IPS-20b (cell line): ENCODE data around the gene TACR1.
A peak's percentile ranks its signal among the peaks of the same experiment; 100 is the strongest.

ENCODE experiments used
- H3K27ac ChIP-seq: one replicate; pipeline ENCODE4 v1.5.1; 2013; ENCODE audit warnings: low read length
- H3K27me3 ChIP-seq: 2 replicates; pipeline ENCODE4 v1.6.1; 2013; ENCODE audit warnings: mild to moderate bottlenecking, low read length, inconsistent platforms; ENCODE audit not compliant: insufficient read depth
- H3K36me3 ChIP-seq: 2 replicates; pipeline ENCODE4 v1.6.1; 2013; ENCODE audit warnings: low read depth, mild to moderate bottlenecking, inconsistent platforms, low read length, moderate library complexity; ENCODE audit not compliant: insufficient read depth
- H3K4me1 ChIP-seq: 2 replicates; pipeline ENCODE4 v1.6.1; 2013; ENCODE audit warnings: mild to moderate bottlenecking, control low read depth, inconsistent platforms, low read length, moderate library complexity; ENCODE audit not compliant: insufficient read depth
- H3K4me3 ChIP-seq: 2 replicates; pipeline ENCODE4 v1.5.1; 2013; ENCODE audit warnings: mild to moderate bottlenecking, low read length, inconsistent platforms
- H3K9ac ChIP-seq: 2 replicates; pipeline ENCODE4 v1.6.1; 2013; ENCODE audit warnings: low read depth, mild to moderate bottlenecking, inconsistent platforms, low read length, moderate library complexity
- H3K9me3 ChIP-seq: 2 replicates; pipeline ENCODE4 v1.6.1; 2013; ENCODE audit warnings: mild to moderate bottlenecking, low read depth, low read length, inconsistent platforms; ENCODE audit not compliant: insufficient read depth

The TACR1 gene

DNA sequence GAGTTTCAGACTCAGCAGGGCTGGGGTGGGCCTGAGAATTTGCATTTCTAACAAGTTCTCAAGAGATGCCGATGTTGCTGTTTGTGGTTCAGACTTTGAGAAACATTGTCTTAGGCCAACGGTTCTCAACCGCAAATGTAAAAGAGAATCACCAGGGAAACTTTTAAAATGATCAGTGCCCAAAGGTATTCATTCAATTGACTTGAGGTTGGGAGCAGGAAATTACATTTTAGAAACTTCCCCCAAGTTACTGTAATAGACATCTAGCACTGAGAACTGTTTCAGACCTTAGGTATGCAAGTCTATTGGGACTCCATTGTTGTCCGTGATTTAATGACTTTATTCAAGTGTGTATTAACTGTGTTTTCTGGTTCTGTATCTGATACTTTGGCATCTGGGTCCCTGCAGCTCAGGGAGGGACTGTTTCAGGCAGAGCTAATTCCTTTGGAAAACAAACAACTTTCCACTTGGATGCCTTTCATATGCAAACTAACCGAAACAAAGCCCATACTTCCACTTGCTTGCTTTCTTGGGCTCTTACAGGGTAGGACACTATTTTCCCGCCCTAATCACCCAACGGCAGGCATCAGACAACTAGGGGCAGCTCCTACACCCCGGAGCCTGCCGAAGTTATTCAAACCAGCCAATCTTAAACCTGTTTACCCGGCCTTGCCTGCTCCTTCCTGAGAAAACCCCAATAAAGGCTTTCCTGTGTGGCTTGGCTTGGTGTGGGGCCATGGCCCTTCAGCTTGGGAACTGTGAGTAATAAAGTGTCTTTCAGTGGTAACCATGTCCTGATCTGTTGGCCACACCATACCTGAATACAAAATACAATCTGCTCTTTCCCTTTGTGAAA lies 143.3 kb downstream of the TACR1 start:
- no peaks in the 10 kb centered on the region for H3K27me3 ChIP-seq
- no peaks in the 10 kb centered on the region for H3K9me3 ChIP-seq
- no peaks in the 10 kb centered on the region for H3K36me3 ChIP-seq
- peaks cover 26% of the 10 kb centered on the region for H3K4me1 ChIP-seq
- H3K9ac ChIP-seq = peak overlapping the region; percentile 68; the same call in 1 of the 2 replicates
- peak overlapping the region; percentile 57 for H3K27ac ChIP-seq
- peak overlapping the region; percentile 49 for H3K4me3 ChIP-seq

DNA sequence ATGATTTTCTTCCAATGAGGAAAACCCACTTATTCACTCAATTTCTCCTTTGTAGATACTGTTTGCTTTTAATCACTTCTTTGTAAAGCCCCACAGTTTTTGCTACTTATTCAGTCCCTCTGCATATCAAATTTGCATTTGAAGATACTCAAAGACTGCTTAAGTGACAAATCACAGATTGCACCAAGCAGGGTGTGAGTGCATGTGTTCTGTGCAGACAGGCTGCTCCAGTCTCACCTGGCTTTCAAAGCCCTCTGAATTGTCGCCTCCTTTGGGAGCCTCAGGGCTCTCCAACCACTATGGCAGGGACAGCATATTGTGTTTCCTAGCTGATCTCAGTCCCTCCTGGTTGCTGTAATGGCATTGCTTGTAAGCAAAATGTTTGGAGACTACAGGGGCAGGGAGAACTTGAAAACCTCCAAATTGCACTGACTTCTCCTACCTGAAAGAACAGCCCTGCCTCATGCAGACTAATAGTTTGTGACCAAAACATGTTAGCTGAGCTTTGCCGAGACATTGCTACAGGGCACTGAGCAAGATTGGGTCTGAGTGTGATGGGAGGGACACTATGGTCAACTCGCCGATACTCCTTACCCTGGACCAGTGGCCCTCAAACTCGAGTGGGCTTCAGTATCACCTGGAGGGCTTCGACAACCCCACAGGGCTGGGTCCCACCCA lies 144.0 kb downstream of the TACR1 start:
- Histone ChIP-seq H3K27me3 (no peaks in the 10 kb centered on the region), H3K4me3 (peak overlapping the region; percentile 49; the same call in 1 of the 2 replicates), H3K9ac (peak overlapping the region; percentile 57; the same call in 1 of the 2 replicates), H3K4me1 (peaks cover 26% of the 10 kb centered on the region), H3K9me3 (no peaks in the 10 kb centered on the region), H3K36me3 (no peaks in the 10 kb centered on the region), H3K27ac (peak overlapping the region; percentile 26)

DNA sequence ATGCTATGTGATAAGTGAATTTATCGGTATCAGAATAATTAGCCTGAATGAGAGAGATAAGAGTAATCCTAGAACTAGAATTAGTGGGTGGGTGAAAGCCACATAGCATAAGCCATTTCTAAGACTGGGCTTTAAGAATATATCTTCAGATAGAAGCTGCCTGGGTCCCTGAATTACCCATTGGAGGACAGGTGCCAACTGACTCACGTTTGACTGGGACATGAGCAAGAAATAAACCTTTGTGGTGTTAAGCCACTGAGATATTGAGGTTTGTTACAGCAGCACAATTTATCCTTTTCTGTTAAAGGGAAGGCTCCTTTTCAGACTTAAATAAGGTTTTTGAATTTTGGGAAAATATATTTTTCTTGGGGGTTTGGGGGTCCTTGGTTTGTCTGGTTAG lies 145.0 kb downstream of the TACR1 start:
- Histone ChIP-seq H3K27me3 (no peaks in the 10 kb centered on the region), H3K4me1 (peaks cover 26% of the 10 kb centered on the region), H3K9ac (no peak overlapping the region), H3K27ac (no peak overlapping the region), H3K9me3 (no peaks in the 10 kb centered on the region), H3K36me3 (no peaks in the 10 kb centered on the region), H3K4me3 (no peak overlapping the region)

DNA sequence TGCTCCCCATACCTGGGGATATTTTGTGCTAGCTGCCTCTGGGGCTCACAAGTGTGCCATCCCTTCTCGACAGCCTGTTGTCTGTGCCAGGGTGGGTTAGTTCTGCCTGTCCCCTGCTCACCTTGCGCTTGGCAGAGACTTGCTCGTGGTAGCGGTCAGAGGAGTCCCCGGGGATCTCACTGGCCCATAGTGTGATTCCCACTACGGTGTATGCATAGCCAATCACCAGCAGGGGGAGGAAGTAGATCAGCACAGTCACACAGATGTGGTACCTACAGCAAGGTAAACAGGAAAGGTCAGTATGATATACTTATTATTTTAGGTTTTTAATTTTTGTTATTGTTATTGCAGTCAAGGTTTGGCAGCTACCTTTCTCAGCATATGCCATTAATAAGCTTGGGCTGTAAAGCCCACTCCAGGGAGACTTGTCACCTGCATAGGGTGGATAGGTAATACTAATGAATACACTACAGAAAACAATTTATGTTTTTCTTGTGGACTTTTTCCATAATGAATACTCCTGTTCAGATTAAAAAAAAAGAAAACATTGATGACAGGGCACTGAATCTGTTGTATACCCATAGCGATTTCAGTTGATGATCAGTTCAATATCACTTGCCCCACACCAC lies 145.7 kb downstream of the TACR1 start:
- no peak overlapping the region for H3K9ac ChIP-seq

DNA sequence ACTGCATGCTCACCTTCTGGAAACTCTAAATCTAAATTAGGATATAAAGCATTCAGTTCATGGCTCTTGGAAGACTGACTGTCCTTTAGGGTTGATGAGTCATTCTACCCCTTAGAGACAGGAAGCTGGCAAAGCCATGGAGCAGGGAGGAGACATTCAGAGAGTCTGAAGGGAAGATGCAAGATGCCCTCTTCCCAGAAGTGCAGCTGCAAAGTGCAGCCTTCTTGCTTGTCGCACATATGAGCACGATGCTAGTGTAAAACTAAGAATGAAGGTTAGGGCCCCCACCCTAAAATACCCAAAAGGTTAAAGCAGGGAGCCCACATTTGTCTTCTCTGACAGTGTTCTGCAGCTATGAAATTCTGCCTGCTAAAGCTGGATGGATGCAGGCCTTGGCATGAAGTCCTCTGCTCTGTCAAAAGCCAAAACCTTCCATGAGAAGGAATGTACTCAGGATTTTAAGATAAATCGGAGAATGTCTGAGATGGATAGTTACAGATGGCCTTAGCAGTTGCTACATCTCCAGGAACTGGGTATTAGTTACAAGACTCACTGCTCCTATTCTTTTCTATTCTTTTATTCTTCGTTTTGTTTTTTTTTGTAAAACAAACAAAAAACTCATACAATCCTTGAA lies 151.2 kb downstream of the TACR1 start:
- Histone ChIP-seq H3K27ac (no peak overlapping the region), H3K27me3 (no peaks in the 10 kb centered on the region), H3K9ac (no peak overlapping the region), H3K4me3 (no peak overlapping the region), H3K9me3 (no peaks in the 10 kb centered on the region), H3K36me3 (no peaks in the 10 kb centered on the region), H3K4me1 (no peaks in the 10 kb centered on the region)

More for the DNA sequence above, 145.7 kb downstream of the TACR1 start:
- H3K9me3 ChIP-seq = no peaks in the 10 kb centered on the region
- H3K27me3 ChIP-seq = no peaks in the 10 kb centered on the region
- H3K4me1 ChIP-seq = peaks cover 26% of the 10 kb centered on the region
- H3K27ac ChIP-seq = no peak overlapping the region
- no peak overlapping the region for H3K4me3 ChIP-seq
- H3K36me3 ChIP-seq = no peaks in the 10 kb centered on the region

DNA sequence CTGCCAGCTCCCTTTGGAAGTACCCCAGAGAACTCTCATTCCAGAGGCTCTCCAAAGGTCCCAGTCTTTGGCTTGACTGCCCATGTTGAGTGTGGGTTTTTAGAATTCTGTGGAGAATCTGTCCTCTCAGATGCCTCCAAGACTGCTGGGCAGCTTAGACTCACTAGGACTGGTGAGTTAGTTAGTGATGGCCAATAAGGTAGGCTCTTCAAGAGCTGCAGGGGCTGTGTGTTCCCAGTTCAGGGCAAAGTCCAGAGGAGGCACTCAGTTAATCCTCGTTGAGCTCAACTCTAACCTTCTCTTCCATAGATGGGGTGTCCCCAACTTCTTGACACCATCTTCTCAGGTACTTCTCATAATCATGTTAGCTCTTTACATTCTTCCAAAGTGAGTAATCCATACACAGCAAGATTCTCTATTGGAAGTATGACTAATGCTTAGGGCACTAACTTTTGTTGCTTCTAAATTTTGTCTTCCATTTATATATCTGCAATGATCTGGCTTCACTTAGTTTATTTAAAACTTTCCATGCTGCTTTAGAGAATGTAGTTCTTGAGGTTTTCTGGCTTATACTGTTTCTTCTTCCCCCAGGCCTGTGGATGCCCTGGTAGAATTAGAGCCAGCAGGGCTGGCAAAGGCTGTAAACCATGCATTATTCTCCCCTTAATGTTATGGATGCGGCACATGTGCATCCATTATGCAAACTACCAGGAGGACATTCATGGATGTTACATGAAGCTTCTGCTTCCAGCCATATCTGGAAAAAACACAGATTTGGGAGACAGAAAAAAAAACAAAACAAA lies 151.9 kb downstream of the TACR1 start:
- Histone ChIP-seq H3K27ac (no peak overlapping the region), H3K9me3 (no peaks in the 10 kb centered on the region), H3K4me3 (no peak overlapping the region), H3K4me1 (no peaks in the 10 kb centered on the region), H3K36me3 (no peaks in the 10 kb centered on the region), H3K27me3 (no peaks in the 10 kb centered on the region), H3K9ac (no peak overlapping the region)

DNA sequence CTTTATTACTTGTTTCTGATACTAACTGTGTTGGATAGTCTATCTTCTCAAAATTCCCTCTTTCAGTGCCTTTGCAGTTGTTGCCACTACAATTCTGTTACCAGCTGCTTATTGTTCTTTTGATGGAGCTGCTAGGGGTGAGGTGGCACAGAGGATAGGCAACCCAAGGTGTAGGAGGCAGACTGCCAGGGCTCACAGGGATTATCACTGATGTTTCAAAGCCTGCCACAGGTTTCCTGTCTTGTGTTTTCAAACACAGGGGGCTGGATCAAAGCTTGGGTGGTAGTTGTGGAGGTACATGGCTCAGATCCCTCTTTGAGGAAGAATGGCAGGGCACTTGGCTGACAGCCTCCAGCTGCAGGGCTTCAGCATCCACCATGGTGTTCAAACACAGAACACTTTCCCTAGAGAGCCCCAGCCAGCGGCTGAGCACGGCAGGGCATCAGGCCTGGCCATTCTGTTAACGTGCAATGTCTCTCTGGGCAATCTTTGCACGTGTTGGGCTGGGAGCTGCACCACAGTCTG lies 153.7 kb downstream of the TACR1 start:
- no peak overlapping the region for H3K27ac ChIP-seq
- no peak overlapping the region for H3K4me3 ChIP-seq
- H3K36me3 ChIP-seq = no peaks in the 10 kb centered on the region
- H3K27me3 ChIP-seq = no peaks in the 10 kb centered on the region
- no peaks in the 10 kb centered on the region for H3K9me3 ChIP-seq
- no peaks in the 10 kb centered on the region for H3K4me1 ChIP-seq
- H3K9ac ChIP-seq = no peak overlapping the region

DNA sequence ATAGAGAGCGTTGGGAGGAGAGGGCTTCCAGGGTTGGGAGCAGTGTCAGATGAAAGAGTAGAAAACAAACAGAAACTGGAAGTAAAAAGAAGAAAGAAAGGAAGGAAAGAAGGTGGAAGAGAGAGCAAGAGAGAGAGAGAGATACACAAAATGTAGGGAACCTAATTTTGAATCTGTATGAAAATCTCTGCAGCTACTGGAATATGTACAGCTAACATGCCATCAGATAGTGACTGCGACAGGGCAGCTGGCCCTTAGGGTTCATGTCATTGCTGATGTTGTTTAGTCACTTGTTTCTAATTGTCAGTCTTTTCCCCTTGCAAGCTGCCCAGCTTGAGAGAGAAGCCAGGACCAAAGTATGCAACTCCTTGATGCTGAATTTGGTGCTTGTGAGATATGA lies 155.0 kb downstream of the TACR1 start:
- H3K27me3 ChIP-seq = no peaks in the 10 kb centered on the region
- H3K4me1 ChIP-seq = no peaks in the 10 kb centered on the region
- no peak overlapping the region for H3K4me3 ChIP-seq
- H3K36me3 ChIP-seq = no peaks in the 10 kb centered on the region
- H3K9me3 ChIP-seq = no peaks in the 10 kb centered on the region
- no peak overlapping the region for H3K27ac ChIP-seq
- H3K9ac ChIP-seq = no peak overlapping the region

DNA sequence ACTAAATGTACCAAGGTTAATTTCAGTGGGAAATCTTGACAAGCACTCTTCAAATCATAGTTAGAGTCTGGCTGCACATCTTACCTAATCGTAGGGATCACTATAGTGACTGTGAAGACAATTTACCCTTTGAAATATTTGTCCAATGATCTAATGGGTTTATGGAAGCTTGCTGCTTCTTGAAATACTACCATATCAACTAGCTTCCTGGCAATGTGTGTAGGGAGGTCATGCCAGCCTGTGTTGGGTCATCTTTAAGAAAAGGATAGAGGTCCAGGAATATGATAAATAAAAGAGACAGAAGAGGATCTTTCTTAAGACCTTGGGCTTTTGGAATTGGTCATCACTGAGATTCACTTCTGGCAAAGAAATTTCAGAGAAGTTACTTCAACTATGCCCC lies 156.5 kb downstream of the TACR1 start:
- Histone ChIP-seq H3K4me1 (no peaks in the 10 kb centered on the region), H3K27me3 (no peaks in the 10 kb centered on the region), H3K9ac (no peak overlapping the region), H3K27ac (no peak overlapping the region), H3K4me3 (no peak overlapping the region), H3K9me3 (no peaks in the 10 kb centered on the region), H3K36me3 (no peaks in the 10 kb centered on the region)

DNA sequence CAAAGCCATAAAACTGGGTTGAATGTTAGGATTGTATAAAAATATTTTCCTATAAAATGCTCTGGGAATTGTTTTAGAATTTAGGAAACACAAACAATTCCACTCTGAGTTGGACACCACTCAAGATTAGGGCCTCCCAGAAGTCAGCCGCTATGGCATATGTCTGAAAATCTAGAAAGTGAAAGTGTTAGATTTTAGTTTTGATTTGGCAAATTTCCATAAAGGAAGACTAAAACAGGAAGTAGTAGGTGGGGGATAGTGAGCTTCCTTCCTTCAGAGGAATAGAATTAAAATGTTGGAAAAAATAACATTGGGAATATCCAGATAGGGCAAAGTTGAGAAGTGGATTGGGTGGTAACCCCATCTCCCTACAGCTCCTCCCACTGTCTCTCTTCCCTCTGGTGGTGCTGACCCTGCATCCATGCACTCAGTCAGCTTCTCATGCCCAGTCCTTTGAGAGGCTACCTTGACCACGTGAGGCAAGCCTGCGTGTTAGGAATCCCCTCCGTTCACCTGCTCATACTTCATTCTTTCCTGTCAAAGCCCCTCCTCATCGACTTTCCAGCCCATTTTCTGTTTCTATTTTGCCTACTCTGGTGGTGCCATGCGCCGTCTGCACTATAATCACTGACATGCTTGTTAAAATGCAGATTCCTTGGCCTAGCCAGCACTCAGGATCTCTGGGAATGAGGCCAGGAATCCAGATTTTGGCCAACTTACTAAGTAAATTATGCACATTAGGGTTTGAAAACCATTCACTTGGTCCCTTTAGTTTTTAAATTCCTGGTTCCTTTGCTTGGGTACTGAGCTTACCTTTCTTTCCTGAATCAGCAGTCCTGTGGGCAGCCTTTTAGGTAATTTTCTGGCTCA lies 157.4 kb downstream of the TACR1 start:
- Histone ChIP-seq H3K4me3 (no peak overlapping the region), H3K9me3 (no peaks in the 10 kb centered on the region), H3K27me3 (no peaks in the 10 kb centered on the region), H3K36me3 (no peaks in the 10 kb centered on the region), H3K9ac (no peak overlapping the region), H3K27ac (no peak overlapping the region), H3K4me1 (no peaks in the 10 kb centered on the region)
